GM12891 (cell line): ENCODE data around the gene RAB4B.

Experiments used
- POLR2A ChIP-seq: IDR thresholded peaks from 2 replicates; pipeline ENCODE4 v1.6.1; 2011; ENCODE audit warnings: low read depth, low read length, control low read depth
- TAF1 ChIP-seq: IDR thresholded peaks from 2 replicates; pipeline ENCODE4 v1.6.1; 2011; ENCODE audit warnings: low read depth, low read length, control low read depth

GRCh38 chr19:40747536-40747935 lies 30.5 kb upstream of the RAB4B start:
- TF ChIP-seq TAF1 (no peak), POLR2A (no peak)
